Testis (tissue), 3 donors: ENCODE data around the gene JAML. TPM values are rescaled to one million over a fixed set of nuclear protein-coding genes. Genes with fewer than 3 reads are reported as not detected.

ENCODE experiments used
- DNase-seq: peaks from one replicate; pipeline ENCODE4 v3.0.0-alpha.2; 2019
- H3K27ac ChIP-seq, 2 donors: fragments of 200-600 bp; sonication (generic); one replicate each; pipeline ENCODE4 v1.5.1; 2019
- H3K27me3 ChIP-seq: fragments of 200-600 bp; sonication (generic); one replicate; pipeline ENCODE4 v1.5.1; 2019
- H3K36me3 ChIP-seq: fragments of 200-600 bp; sonication (generic); one replicate; pipeline ENCODE4 v1.5.1; 2017; ENCODE audit warnings: low read depth; ENCODE audit errors: missing control alignments
- H3K4me1 ChIP-seq: fragments of 200-600 bp; sonication (generic); one replicate; pipeline ENCODE4 v1.5.1; 2019
- H3K4me3 ChIP-seq, 2 donors: fragments of 200-600 bp; sonication (generic); one replicate each; pipeline ENCODE4 v1.5.1; 2017 to 2019
- H3K9me3 ChIP-seq: fragments of 200-600 bp; sonication (generic); one replicate; pipeline ENCODE4 v1.5.1; 2017
- POLR2A ChIP-seq: fragments of 450-650 bp; IDR thresholded peaks from one replicate; pipeline ENCODE4 v1.6.1; 2017; ENCODE audit warnings: antibody characterized with exemption, mild to moderate bottlenecking, moderate library complexity
- WGBS, 2 donors: methylation state at CpG; one replicate each; pipeline ENCODE4 v1.1.5; 2018; 5-methylcytosine and 5-hydroxymethylcytosine counted together
- intact Hi-C: fragments of 100-400 bp; cut with DNase I; formaldehyde crosslinking; loops from one replicate; pipeline ENCODE4 v1.15.1; 2023; ENCODE audit warnings: low total_unique reads
- polyA plus RNA-seq: library from polyadenylated mRNA; stranded (reverse); fragments of 350-450 nt; fragmentation: Illumina TruSeq; extraction: RNeasy Lipid Tissue Mini Kit (QIAGEN cat#74804); gene quantifications from one replicate; pipeline ENCODE4 v1.2.3, GENCODE V29; 2014; ENCODE audit warnings: low read depth, low replicate concordance; ENCODE audit not compliant: insufficient read depth
- total RNA-seq, 2 donors: library from RNA; depleted of rRNA; stranded (reverse); fragments of >200 nt; gene quantifications; one replicate each; pipeline ENCODE4 v1.2.3, GENCODE V29; 2016
- TF ChIP-seq, protein P1 (sequence below), 3 experiments: fragments of 450-650 bp in 2 of 3; fragments of 200-600 bp in 1 of 3; sonication (generic) in 1 of 3; IDR thresholded peaks; one replicate each; pipeline ENCODE4 v1.5.1; 2016 to 2019; ENCODE audit warnings: antibody characterized with exemption in 3 of 3, mild to moderate bottlenecking in 2 of 3, moderate library complexity in 1 of 3

Gene JAML
- total and polyA plus RNA-seq, 3 donors from 2014 or later, result 1.9 to 9.7 (median 3.5) TPM

- 55 to 65% methylated on average over 9 of the region's 9 CpGs for WGBS, 2 donors
- Histone ChIP-seq H3K4me3 (no peak overlapping the region), H3K36me3 (no peaks in the 10 kb centered on the region), H3K27ac (peak overlapping the region in 1 of 2 donors; percentile 60), H3K4me1 (no peaks in the 10 kb centered on the region), H3K9me3 (no peaks in the 10 kb centered on the region), H3K27me3 (no peaks in the 10 kb centered on the region)
- DNase-seq, result no peak
- intact Hi-C loops, result no loop called here
- TF ChIP-seq, protein P1, sequence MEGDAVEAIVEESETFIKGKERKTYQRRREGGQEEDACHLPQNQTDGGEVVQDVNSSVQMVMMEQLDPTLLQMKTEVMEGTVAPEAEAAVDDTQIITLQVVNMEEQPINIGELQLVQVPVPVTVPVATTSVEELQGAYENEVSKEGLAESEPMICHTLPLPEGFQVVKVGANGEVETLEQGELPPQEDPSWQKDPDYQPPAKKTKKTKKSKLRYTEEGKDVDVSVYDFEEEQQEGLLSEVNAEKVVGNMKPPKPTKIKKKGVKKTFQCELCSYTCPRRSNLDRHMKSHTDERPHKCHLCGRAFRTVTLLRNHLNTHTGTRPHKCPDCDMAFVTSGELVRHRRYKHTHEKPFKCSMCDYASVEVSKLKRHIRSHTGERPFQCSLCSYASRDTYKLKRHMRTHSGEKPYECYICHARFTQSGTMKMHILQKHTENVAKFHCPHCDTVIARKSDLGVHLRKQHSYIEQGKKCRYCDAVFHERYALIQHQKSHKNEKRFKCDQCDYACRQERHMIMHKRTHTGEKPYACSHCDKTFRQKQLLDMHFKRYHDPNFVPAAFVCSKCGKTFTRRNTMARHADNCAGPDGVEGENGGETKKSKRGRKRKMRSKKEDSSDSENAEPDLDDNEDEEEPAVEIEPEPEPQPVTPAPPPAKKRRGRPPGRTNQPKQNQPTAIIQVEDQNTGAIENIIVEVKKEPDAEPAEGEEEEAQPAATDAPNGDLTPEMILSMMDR (IDR thresholded peaks at IDR 0.05), result no peak
- TF ChIP-seq POLR2A, result no peak
These were observed 16.4 kb upstream of the JAML start for GRCh38 chr11:118240999-118241763.

- intact Hi-C loops, result no loop called here
- TF ChIP-seq, protein P1 (IDR thresholded peaks at IDR 0.05), result no peak
- TF ChIP-seq POLR2A, result no peak
- Histone ChIP-seq H3K27me3 (no peaks in the 10 kb centered on the region), H3K36me3 (no peaks in the 10 kb centered on the region), H3K27ac (no peak overlapping the region), H3K4me1 (no peaks in the 10 kb centered on the region), H3K9me3 (no peaks in the 10 kb centered on the region), H3K4me3 (no peak overlapping the region)
- 84 to 86% methylated on average over 5 of the region's 5 CpGs for WGBS, 2 donors
- no peak for DNase-seq
These were observed 14.8 kb upstream of the JAML start for GRCh38 chr11:118239509-118240205.

DNA sequence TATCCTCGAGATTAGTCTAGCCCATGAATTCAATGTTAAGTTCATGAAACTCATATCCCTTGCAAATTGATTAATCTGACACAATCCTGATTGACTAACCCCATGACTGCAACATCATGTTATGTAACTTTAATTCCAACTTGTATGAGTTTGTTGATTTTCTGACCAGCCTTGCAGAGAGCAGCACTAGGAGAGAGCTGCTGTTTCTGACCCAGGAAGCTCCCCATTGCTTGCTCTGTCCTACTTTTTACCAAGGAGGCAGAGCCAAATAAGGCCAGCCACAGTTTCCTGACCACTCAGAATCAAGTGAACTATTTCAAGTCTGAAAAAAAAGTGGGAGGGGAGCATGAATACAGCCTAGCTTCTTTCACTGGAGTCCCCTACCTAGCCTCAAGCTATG lies 14.1 kb upstream of the JAML start:
- no peaks in the 10 kb centered on the region for H3K4me1 ChIP-seq
- DNase-seq, result no peak
- H3K27me3 ChIP-seq, result no peaks in the 10 kb centered on the region
- TF ChIP-seq POLR2A, result no peak
- TF ChIP-seq, protein P1 (IDR thresholded peaks at IDR 0.05), result no peak
- H3K36me3 ChIP-seq, result no peaks in the 10 kb centered on the region
- intact Hi-C loops, result no loop called here
- WGBS, 2 donors, result 93 to 94% methylated on average over 1 of the region's 1 CpG
- no peak overlapping the region for H3K4me3 ChIP-seq
- no peaks in the 10 kb centered on the region for H3K9me3 ChIP-seq
- H3K27ac ChIP-seq, result no peak overlapping the region

DNA sequence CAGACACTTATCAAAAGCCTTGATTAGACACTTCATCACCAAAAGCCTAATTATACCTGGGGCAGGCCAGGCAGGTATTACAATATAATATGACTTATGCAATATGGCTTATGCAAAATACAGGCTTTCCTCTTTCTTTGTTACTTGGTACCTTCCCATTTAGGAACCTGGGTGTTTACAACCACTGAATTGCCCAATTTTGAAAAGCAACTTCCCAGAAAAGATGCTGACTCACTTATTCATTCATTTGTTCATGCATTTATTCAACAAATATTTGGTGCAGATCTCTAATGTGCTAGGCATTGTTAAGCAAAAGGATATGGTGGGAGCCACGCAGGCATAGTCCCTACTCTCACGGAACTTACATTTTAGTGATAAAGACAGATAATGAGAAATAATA lies 13.6 kb upstream of the JAML start:
- no peak overlapping the region for H3K4me3 ChIP-seq
- no peak for DNase-seq
- TF ChIP-seq, protein P1 (IDR thresholded peaks at IDR 0.05), result no peak
- no peak for TF ChIP-seq POLR2A

More for the DNA sequence above, 13.6 kb upstream of the JAML start:
- Histone ChIP-seq H3K27ac (no peak overlapping the region), H3K4me1 (no peaks in the 10 kb centered on the region), H3K27me3 (no peaks in the 10 kb centered on the region), H3K9me3 (no peaks in the 10 kb centered on the region), H3K36me3 (no peaks in the 10 kb centered on the region)
- 94 to 95% methylated on average over 2 of the region's 2 CpGs for WGBS, 2 donors
- intact Hi-C loops, result no loop called here
